GM18517 (cell line): Measurements from ENCODE around the gene ANKS6.

Experiments used
- ATAC-seq: cut with Tn5 transposase; IDR thresholded peaks from one replicate; pipeline ENCODE4 v1.9.1; 2021; ENCODE audit warnings: mild to moderate bottlenecking, moderate library complexity; ENCODE audit not compliant: unreplicated experiment

The ANKS6 gene

DNA sequence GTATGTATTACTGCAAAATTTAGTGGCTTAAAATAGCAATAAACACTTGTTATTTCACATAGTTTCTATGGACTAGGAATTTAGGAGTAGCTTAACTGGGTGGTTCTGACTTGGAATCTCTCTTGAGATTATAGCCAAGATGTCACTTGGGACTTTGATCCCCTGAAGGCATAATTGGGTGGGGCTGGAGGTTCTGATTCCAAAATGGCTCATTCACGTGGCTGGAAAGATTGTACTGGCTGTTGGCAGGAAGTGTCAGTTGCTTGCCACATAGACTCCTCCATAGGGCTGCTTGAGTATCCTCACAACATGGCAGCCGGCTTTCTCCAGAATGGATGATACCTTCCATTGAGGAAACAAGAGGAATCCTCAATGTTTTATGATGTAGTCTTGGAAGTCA lies 22.4 kb upstream of the ANKS6 start:
- ATAC-seq, result no peak

DNA sequence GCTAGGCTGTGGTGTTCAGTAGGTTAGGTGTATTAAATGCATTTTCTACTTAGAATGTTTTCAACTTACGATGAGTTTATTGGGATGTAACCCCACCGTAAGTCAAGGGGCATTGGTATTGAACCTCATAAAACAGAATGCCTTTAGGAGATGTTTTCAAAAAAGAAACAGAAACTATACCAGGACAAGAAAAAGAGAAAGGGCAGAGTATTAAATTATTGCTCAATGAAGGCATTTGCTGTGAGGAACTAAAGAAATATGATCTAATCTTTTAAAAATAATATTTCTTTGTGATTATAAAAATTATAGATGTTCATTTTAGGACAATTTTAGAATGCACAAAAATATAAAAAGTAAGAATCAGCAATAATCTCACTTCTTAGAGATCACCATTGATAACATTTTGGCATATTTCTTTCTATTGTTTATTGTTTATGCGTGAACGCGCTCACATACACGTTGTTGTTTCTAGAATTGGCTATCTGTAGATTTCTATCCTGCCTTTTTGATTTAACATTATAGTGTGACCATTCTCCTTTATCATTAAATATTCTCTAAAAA lies 19.1 kb upstream of the ANKS6 start:
- no peak for ATAC-seq

DNA sequence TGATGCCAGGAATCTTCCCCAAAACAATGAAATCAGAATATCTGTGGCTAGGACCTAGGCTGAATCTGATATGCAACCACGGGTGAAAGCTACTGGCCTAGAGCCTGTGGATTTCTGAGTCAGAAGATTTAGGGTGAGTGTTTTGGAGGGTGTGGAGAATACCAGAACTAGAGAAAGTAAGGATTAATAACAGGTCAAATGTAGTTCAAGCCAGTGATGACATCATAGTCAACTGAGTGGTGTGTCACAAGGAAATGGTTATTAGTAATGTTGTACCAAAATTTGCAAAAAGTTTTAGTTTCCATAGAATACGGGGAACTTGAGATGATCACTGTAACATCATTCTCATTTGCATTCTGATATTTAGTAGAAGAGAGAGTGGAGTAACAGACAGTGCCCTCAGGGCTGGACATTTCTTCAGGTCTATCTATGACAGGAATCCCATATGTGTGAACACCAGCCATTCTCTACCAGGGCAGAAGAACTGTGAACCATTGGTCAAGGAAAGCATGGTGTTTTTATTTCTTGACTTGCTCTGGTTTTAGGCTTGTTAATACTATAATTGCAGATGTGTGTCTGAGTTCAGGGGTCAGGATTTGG lies 14.8 kb upstream of the ANKS6 start:
- ATAC-seq, result no peak

DNA sequence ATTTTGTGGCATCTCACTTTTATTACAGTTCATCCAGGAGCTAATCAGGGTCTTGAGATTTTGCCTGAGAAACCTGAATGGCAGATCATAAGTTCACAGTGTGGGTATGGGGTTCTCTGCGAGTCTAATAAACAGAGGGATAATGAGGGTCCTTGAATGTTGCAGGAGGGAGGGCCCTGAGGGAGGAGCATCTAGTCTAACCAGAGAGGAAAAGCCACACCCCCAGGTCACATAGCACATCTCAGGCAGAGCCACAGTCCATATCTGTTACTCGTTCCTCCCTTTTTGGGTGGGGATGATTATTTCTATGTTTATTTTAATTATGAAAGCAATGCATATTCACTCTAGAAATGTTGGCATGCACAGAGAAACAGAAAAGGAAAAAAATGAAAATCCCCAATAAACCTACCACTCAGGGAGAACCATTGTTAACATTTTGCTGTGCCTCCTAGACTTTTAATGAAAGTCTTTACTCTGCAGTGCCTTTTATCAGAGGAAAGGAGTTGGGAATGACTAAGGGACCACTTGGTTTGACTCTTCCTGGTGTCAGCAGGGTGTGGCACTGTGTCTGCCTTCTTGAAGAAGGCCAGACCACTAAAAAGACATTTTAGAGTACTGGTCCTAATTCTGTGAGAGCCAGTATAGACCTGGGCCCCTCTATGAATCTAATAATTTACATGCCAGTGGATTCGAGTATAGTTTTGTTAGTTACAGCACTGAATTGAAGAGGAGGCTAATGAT lies 13.9 kb upstream of the ANKS6 start:
- no peak for ATAC-seq

DNA sequence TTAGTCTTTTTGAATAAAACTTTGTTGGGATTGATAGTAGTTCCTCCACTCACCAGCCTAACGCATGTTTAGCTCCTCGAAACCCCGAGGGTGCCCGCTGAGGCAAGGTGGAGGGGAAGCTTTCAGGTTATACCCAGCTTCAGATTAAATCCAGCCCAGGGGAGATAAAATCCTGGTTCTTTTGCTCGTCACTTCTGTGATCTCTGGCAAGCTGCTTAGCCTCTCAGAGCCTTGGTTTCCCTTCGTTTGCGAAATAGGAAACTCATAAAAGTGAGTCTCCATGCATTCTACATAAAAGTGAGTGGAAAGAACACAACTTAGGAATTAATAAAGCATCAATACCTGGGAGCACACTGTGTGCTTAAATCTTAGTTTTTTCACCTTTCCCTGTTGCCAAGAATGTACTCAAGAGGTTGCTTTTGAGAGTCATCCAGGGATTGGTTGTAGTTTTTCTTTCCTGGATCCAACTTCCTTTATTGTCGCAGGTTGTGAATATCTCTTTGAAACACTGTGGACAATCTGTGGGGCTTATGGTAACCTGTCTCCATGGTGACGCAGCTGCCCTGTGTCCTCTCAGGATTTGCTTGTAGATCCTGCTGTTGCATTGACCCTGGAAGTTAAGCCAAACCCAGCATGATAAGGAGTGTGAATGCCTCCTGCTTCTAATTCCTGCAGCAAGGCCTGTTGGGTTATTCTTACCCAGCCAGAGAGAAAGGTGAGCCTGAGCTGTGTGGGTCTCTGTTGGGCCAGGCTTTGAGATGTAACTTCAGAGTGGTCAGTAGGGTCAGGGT lies 13.2 kb upstream of the ANKS6 start:
- no peak for ATAC-seq

DNA sequence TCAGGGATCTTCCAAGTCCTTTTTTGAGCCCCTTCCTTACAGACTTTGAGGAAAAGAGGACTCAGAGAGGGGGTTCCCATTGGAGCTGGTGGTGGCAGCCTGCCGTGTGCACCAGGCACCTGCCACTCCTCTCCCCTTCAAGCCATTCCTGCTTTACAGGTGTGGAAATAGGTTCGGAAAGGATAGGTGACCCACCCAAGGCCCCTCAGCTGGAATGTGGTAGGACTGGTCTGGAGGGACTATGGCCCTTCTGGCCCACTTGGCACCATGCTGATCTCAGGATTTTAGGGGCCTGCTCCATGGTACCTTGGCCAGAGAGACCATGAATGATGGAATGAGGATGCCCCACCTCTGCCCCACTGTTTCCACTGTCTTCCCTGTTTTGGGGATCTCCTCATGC lies 12.5 kb upstream of the ANKS6 start:
- ATAC-seq, result no peak

DNA sequence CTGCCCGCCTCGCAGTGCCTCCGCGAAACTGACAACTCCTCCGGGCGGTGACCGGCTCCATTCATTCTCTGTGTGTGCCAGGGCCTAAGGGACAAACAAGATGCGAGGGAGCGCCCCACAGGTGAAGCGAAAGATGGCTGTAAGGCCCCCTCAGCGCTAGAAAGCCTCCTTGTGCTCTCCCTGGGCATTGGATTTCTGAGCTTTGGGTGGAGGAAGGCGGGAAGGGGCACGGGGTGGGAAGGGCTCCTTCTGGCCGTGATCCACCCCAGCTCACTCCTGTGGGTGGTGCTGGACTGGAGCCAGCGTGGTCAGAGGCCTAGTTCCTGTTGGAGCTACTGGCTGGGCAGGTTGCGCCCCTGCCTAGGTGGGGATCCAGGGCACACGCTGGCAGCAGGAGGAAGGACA lies 12.1 kb upstream of the ANKS6 start:
- ATAC-seq, result no peak

DNA sequence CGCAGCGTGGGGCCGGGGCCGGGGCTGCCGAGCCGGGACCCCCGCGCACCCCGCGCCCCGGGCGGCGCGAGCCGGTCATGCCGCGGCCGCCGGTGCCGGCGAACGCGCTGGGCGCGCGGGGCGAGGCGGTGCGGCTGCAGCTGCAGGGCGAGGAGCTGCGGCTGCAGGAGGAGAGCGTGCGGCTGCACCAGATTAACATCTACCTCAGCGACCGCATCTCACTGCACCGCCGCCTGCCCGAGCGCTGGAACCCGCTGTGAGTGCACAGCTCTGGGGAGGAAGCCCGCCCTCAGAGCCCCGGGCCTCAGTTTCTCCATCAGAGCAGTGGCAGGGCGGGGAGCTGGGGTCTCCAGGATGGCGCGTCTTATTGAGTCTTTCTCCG lies 11.4 kb upstream of the ANKS6 start:
- no peak for ATAC-seq

DNA sequence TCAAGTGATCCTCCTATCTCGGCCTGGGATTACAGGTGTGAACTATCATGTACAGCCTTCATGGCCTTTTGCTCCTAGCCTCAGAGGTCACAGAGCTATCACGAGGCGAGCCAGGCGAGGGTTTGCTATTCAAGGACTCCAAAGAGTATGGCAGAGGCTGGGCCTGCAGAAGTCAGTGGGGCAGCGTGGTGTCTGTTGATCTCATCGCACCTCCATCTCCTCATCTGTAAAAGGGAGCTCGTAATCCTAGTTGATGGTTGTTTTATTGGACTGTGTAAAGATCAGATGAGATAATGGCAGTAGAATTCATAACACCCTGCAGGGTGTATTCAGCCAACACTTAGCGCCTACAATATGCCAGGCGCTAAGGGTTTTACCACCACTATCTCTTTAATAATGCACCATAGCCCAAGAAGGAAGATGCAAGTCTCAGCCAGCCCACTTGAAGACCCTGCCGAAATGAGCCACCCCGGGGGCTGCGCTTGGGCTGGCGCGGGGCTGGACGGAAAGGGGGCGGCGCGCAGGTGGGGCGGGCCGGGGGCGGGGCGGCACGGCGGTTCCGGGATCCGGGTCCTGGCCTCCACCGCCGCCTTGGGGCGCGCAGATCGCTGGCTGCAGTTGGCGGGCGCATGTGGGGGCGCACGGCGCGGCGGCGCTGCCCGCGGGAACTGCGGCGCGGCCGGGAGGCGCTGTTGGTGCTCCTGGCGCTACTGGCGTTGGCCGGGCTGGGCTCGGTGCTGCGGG lies 10.9 kb upstream of the ANKS6 start, which contains the start of gene GALNT12:
Gene GALNT12 (plus strand): TSS at position 601 of the 744 bp plus-strand sequence. CDS start 29 bp downstream, at position 630.
- peak; percentile 46 for ATAC-seq

DNA sequence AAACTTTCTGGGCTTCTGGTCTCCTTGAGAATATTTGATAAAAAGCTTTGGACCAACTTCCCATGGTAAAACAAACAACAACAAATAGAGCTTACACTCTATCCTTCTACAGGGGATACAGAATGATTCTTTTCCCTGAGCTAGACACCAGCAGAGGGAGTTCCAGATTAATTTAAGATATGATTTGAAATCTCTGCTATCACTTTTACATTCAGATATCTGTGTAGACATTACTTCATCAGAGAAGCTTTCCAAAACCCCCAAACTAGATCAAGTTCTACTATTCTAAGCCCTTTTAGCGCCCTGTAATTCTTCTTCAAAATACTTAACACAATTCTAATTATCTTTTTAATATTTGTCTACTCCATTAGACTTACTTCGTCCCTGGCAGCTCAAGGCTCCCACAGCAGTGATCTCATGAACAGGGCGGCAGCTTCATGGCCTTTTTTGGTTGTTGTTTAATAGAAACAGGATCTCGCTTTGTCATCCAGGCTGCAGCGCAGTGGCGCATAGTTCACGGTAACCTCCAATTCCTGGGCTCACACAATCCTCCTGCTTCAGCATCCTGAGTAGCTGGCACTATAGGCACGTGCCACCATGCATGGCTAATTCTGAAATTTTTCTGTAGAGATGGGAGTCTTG lies 10.2 kb upstream of the ANKS6 start:
- no peak for ATAC-seq

DNA sequence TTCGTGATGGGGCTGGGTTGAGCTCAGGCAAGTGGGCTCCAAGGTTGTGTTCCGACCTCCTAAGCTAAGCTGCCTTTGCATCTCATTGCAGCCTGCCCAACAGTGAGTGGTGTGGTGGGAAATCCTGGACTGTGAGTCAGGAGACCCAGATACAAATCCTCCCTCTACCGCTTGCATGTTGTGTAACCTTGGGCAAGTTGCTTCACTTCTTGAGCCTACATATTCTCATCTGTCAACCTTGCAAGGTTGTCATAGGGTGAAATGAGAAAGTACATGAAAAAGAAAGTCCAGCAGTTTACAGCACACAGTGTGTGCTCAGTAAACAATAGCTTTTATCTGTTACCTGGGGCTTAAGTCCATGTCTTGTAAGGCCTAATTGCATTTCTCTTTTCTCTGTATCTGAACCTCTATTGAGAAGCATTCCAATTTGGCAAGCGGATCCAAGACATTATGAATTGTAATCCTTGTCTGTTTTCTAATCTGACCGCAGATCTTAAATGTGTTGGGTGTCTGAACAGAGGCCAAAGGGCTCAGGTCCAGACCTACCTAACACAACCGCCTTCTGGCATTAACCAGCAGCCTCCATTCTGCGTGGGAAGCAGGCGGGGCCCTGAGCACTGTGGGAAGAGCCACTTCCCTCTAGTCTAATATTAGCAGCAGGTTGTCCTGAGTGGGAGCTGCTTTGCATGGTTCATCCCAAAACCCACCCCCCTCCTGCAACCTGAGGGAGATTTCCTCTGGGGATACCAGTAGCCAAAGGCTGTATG lies 9.3 kb upstream of the ANKS6 start:
- no peak for ATAC-seq

DNA sequence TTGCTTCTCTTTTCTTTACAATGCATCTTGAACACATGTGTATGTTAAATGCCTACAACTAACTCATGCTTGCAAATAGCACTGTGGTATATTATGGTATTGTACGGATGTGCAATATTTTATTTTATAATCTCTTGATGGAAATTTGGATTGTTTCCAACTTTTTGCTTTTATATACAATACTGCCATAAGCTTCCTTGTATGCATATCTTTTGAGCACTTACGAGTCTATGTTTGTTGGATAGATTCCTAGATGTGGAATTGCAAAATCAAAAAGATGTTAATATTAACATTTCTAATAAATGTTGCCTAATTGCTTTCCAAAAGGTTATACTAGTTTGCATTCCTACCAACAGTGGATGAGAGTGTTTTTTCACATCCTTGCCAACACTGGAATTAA lies 7.7 kb upstream of the ANKS6 start:
- ATAC-seq, result no peak

DNA sequence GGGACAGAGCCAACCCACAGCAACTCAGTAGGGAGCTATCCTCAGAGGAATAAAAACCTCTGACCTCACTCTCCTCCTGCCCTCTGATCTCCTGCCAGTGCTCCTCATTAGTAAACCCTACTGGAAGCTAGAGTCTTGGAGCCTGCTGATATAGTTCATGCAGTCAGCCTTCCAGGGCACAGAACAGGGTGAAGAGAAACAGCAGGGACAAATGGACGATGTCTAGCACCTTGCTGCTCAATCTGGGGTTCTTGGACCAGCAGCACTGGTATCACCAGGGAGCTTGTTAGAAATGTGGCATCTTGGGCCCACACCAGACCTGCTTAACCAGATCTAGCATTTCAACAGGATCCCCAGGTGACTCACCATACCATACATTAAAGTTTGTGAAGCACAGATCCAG lies 5.6 kb upstream of the ANKS6 start:
- no peak for ATAC-seq

DNA sequence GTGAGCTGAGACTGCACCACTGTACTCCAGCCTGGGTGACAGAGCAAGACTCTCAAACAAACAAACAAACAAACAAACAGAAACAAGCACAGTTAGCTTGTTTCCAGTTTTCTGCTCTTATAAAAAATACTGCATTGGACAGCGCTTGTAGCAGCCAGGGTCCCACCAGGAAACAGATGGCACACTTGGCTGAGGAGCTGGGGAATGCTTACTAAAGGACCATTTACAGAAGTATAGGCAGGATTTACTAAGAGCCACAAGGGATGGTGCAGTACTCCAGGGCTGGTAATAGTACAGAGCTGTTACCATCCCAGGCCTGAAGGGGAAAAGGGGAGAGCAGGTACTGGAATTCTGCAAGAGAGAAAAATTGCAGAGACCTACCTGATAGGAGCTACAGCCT lies 5.2 kb upstream of the ANKS6 start:
- no peak for ATAC-seq

DNA sequence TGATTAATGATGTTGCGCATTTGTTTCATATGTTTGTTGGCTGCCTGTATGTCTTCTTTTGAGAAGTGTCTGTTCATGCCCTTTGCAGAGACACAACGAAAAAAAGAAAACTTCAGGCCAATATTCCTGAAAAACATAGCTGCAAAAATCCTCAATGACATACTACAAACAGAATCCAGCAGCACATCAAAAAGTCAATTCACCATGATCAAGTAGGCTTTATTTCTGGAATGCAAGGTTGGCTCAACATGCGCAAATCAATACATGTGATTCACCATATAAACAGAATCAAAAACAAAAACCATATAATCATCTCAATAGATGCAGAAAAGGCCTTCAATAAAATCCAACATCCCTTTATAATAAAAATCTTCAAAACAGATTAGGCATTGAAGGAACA lies 1.9 kb upstream of the ANKS6 start:
- no peak for ATAC-seq

DNA sequence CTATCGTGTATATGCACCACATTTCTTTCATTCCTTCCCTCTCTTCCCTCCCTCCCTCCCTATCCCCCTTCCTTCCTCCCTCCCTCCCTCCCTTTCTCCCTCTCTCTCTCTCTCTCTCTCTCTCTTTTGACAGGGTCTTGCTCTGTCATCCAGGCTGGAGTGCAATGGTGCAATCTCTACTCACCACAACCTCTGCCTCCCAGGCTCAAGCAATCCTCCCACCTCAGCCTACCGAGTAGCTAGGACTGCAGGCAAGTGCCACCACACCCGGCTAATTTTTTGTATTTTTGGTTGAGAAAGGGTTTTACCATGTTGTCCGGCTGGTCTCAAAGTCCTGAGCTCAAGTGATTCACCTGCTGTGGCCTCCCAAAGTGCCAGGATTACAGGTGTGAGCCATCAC lies 1.1 kb upstream of the ANKS6 start:
- no peak for ATAC-seq

DNA sequence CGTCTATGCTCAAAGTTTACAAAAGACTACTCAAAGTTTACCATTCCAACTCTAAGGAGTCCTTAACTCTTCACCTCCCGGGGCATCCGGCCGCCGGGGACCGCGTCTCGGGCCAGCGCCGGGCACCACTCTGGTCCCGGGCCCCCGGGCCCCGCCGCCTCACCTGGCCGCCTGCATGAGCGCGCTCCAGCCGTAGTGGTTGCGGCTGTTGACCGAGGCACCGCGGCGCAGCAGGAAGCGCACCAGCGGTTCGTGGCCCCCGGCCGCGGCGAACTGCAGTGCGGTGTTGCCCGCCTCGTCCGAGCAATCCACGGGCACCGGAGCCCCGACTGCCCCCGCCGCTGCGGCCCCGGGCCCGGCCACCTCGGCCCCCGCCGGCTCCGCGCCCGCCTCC lies 388 bp downstream of the ANKS6 start:
- ATAC-seq, result peak; percentile 34

DNA sequence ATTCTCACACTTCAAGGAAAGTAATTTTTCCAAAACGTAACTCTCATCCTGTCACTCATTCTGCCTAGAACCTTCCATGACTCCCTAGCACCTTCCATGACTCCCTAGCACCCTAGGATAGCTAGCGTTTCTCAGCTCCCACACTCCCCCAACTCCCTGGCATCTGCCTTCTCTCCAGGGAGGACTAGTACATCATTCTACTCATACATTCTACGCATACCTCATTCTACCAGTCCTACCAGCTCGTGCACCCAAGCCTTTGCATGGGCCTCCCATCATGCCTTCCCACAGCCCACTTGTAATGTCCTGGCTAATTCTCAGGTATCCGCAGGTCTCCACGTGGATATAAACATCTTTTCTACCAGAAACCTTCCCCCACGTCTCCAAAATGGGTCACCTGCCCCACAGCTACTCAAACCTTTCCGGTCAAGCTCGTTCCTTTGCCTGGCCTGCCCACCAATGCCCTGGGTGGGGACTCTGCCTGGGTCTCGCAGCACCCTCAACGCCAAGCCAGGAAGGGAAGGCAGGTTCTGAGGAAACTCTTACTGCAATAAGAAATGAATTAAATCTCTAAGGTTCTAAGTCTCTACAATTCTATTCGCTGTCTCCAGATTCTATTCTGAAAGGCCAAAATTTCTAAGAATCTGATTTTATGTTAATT lies 930 bp downstream of the ANKS6 start:
- no peak for ATAC-seq

DNA sequence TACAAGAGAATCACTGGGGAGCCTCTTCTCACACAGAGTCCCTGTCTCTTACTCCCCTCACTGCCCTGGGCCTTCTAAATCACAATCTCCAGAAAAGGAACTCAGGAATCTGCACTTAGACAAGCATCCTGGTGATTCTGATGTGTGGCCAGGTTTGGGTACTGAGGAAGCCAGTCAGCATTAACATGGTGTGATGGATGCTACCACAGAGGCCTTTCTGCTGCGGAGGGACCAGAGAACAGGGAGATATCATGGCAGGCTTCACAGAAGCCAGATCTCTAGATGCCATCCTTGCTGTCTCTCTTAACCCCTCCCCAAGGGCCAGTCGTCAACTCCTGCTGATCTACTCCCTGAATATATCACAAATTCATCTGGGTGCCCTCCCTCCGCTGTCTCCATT lies 1.6 kb downstream of the ANKS6 start:
- ATAC-seq, result no peak
